NCI-H2227 (cell line): Measurements from ENCODE around the gene NANP.

Experiments
- DNase-seq: peaks from one replicate; lab custom pipeline; 2025; ENCODE audit not compliant: unreplicated experiment; lab: John Stamatoyannopoulos, UW

Gene NANP

GRCh38 chr20:25573288-25574251, 50.2 kb downstream of the NANP start:
- no peak for DNase-seq

GRCh38 chr20:25571817-25572216, 52.0 kb downstream of the NANP start:
- no peak for DNase-seq

GRCh38 chr20:25571240-25571639, 52.6 kb downstream of the NANP start:
- peak; percentile 12 for DNase-seq

- no peak for DNase-seq
These were observed 53.7 kb downstream of the NANP start for GRCh38 chr20:25570148-25570530.

GRCh38 chr20:25567286-25567685, 56.5 kb downstream of the NANP start:
- DNase-seq: no peak

- DNase-seq: no peak
These were observed 57.0 kb downstream of the NANP start for GRCh38 chr20:25566821-25567220.

DNA sequence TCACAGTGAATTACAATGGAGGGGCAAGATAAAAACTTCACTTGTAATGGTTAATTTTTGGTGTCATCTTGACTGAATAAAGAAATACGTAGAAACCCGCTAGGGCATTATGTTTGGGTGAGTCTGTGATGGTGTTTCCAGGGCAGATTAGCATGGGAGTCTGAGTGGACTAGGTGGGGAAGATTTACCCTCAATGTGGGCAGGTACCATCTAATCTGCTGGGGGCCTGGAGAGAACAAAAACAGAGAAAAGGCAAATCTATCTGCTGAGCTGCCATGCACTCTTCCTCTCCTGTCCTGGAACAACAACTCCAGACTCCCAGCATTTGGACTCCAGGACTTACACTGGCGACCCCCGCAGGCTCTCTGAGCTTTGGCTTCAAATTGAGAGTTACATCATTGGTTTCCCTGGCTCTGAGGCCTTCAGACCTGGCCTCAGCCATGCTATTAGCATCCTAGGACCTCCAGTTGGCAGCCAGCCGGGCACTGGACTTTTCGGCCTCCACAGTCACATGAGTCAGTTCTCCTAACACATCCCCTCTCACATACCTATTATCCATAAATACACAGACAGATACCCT, 58.1 kb downstream of the NANP start:
- no peak for DNase-seq

- no peak for DNase-seq
These were observed 59.9 kb downstream of the NANP start for GRCh38 chr20:25563876-25564275.

- DNase-seq: no peak
These were observed 60.5 kb downstream of the NANP start for GRCh38 chr20:25563362-25563761.
